GM18508 (cell line): ENCODE results near the gene RYR1.
"Not testable (repeated sequence)": the region's sequence is repeated elsewhere in the genome, so short reads cannot be mapped to it uniquely, and the experiment has no call there.

Source experiments
- ATAC-seq: cut with Tn5 transposase; IDR thresholded peaks from one replicate; pipeline ENCODE4 v1.9.1; 2021; ENCODE audit warnings: moderate number of reproducible peaks; ENCODE audit not compliant: insufficient read depth, unreplicated experiment

The RYR1 gene

DNA sequence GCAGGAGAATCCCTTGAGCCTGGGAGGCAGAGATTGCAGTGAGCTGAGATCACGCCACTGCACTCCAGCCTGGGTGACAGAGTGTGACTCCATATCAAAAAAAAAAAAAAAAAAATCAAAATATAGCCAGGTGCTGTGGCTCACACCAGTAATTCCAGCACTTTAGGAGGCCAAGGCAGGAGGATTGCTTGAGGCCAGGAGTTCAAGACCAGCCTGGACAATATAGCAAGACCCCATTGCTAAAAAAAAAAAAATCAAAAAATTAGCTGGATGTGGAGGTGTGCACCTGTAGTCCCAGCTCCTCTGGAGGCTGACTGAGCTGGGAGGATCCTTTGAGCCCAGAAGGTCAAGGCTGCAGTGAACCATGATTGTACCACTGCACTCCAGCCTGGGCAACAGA is 119.7 kb downstream of the RYR1 start:
- ATAC-seq, result not testable (repeated sequence)

DNA sequence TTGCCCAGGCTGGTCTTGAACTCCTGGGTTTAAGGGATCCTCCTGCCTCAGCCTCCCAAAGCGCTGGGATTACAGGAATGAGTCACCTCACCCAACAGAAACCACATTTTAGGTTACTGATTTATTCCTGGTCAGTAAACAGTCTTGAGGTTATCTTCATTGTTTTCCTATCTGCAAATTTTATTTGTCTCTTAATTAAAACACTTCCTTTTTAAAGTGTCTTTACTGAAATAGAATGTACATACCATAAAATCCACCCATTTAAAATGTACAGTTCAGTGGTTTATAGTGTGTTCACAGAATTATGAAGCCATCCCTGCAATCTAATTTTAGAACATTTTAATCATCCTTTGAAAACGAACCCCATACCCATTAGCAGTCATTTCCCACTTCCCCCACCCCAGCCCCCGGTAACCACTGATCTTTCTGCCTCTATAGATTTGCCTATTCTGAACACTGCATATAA is 121.2 kb downstream of the RYR1 start:
- no peak for ATAC-seq

DNA sequence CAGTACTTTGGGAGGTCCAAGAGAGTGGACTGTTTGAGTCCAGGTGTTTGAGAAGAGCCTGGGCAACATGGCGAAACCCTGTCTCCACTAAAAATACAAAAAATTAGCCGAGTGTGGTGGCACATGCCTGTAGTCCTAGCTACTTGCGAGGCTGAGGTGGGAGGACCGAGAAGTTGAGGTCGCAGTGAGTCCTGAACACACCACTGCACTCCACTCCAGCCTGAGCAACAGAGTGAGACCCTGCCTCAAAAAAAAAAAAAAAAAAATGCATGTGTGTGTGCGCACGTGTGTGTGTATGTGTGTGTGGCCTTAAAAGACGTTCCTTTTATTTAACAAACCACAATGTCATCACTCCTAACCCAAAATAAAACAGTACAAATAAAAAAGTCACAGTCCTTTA is 121.7 kb downstream of the RYR1 start:
- no peak for ATAC-seq

DNA sequence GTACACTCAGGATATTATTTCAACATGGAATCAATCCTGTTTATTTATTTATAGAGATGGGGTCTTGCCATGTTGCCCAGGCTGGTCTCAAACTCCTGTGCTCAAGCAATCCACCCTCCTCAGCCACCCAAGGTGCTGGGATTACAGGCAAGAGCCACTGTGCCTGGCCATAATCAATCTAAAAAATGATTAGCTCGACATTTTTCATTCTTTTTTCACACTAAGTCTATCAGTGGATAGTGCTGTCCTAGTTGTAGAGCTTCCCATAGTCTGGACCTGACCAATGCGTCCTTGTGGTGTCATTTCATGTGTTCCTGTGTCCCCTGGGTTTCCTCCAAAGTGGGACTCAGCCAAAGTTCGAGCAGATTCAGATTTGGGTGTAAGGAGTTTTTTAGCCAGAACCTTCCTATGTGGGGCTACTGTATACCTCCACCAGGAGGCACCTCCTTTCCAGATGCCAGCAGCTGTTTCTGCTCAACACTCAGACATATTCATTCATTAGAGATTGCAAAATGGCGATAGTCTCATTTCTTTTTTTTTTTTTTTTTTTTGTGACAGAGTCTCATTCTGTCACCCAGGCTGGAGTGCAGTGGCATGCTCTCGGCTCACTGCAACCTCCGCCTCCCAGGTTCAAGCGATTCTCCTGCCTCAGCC is 123.2 kb downstream of the RYR1 start:
- ATAC-seq, result no peak

DNA sequence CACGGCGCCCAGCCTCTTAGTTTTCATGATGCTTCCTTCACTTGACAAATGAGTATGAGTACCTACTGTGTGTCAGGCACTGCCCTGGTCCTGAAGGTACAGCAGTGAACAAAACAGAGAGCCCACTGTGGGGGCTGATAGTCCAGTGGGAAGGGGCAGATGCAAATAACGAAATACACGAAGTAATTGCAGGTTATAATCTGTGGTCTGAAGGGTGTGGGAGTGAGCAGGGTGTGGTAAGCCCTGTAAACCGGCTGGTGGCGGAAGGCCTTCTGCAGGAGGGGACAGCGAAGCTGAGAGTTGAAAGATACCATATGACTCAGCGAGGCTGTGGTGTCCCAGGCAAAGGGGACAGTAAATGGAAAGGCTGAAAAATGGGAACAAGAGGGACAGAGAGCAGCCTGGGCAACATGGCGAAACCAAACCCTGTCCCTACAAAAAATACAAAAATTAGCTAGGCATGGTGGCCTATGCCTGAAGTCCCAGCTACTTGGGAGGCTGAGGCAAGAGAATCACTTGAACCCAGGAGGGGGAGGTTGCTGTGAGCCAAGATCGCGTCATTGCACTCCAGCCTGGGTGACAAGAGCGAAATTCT is 123.8 kb downstream of the RYR1 start:
- ATAC-seq, result no peak

DNA sequence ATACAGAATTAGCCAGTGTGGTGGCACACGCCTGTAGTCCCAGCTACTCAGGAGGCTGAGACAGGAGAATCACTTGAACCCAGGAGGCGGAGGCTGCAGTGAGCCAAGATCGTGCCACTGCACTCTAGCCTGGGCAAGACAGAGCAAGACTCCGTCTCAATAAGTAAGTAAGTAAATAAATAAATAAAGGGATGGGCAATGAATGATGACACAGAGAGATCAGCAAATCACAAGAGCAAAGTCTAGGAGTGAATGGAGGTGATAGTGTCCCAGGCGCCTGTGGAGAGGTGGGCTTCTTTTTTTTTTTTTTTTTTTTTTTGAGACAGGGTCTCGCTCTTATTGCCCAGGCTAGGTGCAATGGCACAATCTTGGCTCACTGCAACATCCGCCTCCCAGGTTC is 125.4 kb downstream of the RYR1 start:
- ATAC-seq, result not testable (repeated sequence)

DNA sequence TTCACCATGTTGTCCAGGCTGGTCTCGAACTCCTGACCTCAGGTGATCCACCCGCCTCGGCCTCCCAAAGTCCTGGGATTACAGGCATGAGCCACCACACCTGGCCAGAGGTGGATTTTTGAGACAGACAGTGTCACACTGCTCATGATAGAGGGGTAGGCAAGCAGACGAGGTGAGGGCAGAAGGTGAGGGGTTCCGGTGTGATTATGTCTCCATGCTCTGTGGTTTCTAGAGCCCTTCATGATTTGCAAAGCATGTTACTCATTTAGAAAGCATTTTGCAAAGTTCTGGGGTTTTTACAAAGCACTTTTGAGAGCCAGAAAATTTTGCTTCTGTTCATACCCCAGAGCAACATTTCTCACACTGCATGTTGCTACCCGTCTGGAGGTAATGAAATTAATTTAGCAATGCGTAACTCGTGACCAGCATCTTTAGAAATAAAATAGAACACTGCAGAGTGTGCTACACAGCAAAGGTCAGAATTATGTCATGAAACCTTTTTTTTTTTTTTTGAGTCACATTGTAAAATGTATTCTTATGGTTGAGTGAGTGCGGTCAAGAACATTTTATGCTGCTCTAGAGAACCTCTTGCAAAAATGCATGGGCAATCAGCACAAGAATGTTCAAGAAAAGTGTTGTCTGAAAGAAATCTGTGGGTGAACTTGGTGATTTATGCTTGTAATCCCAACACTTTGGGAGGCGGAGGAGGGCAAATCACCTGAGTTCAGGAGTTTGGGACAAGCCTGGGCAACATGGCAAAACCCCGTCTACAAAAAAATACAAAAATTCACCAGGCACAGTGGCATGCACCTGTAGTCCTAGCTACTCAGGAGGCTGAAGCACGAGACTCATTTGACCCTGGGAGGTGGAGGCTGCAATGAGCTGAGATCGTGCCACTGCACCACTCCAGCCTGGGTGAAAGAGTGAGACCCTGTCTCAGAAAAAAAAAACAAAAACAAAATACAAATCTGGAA is 126.2 kb downstream of the RYR1 start:
- peak; percentile 65 for ATAC-seq

DNA sequence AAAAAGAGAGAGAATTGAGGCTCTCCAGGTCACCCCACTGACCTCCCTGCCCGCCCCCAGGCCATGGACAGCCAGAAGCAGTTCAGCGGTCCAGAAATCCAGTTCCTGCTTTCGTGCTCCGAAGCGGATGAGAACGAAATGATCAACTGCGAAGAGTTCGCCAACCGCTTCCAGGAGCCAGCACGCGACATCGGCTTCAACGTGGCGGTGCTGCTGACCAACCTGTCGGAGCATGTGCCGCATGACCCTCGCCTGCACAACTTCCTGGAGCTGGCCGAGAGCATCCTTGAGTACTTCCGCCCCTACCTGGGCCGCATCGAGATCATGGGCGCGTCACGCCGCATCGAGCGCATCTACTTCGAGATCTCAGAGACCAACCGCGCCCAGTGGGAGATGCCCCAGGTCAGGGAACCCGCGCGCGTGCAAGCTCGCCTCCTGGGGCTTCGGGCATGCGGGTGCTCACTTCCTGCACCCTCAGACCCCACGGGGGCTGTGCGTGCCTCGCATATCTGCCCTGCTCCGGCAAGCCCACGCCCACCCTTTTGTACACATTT is 127.6 kb downstream of the RYR1 start:
- no peak for ATAC-seq

DNA sequence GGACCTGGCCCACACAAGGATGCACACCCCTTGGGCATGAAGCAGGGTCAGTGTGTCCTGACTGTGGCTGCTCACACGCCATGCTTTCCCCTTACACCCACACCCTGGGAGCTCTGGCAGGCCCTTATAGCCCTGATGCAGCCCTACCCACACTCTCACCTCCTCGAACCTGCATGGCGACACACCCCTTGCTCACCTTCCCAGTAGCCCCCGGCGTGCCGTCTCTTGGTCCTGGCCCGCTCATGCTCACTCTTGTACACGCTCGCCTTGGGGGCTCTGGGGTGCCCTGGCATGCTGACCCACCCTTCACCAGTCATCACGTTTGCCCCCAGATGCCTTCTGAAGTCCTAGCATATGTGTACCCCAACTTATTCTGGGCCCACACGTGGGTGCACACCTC is 128.2 kb downstream of the RYR1 start:
- ATAC-seq, result no peak

DNA sequence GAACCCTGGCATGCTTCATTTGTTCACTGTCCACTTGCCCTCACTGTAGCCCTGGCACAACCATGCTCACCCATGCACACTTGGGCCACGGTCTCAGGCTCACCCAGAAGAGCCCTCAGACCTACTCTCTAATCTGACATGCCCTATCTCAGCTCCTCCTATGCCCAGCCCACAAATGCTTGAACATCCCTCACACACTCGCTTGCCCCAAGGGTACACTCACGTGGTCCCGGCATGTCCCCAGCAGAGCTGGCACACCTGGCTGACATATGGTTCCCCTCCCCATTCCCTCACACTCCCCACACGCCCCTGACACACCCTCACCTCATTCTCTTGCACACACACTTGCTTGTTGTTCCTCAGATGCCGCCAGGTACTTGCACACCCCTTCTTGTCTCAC is 128.6 kb downstream of the RYR1 start:
- no peak for ATAC-seq

DNA sequence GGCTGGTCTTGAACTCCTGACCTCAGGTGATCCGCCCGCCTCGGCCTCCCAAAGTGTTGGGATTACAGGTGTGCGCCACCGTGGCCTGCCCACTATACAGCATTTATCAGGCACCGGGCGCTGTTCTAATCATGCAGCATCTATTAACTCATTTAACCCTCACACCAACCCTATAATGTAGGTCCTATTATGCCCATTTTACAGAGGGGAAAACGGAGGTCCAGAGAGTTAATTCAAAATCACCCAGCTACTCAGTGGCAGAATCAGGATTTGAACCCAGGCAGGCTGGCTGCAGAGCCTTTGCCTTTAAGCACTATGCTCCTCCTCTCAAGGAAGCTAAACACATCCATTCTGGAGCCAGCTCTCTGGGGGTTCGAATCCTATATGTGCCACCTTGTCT is 130.0 kb downstream of the RYR1 start:
- ATAC-seq, result no peak

DNA sequence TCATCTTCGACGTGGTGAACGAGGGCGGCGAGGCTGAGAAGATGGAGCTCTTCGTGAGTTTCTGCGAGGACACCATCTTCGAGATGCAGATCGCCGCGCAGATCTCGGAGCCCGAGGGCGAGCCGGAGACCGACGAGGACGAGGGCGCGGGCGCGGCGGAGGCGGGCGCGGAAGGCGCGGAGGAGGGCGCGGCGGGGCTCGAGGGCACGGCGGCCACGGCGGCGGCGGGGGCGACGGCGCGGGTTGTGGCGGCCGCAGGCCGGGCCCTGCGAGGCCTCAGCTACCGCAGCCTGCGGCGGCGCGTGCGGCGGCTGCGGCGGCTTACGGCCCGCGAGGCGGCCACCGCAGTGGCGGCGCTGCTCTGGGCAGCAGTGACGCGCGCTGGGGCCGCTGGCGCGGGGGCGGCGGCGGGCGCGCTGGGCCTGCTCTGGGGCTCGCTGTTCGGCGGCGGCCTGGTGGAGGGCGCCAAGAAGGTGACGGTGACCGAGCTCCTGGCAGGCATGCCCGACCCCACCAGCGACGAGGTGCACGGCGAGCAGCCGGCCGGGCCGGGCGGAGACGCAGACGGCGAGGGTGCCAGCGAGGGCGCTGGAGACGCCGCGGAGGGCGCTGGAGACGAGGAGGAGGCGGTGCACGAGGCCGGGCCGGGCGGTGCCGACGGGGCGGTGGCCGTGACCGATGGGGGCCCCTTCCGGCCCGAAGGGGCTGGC is 131.6 kb downstream of the RYR1 start:
- no peak for ATAC-seq

DNA sequence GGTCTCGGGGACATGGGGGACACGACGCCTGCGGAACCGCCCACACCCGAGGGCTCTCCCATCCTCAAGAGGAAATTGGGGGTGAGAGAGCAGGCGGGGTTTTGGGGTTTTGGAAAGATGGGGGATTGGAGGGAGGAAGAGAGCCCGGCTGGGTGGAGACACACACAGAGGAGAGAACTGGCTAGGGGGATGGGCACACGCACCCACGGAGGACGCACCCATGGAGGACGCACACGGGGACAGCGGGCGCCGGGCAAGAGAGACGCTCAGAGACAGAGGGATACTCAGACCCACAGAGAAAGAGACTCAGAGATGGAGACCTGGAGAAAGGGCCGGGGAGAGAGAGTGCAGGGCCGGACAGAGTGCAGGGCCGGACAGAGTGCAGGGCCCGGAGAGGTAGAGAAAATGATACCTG is 132.2 kb downstream of the RYR1 start:
- ATAC-seq, result no peak

DNA sequence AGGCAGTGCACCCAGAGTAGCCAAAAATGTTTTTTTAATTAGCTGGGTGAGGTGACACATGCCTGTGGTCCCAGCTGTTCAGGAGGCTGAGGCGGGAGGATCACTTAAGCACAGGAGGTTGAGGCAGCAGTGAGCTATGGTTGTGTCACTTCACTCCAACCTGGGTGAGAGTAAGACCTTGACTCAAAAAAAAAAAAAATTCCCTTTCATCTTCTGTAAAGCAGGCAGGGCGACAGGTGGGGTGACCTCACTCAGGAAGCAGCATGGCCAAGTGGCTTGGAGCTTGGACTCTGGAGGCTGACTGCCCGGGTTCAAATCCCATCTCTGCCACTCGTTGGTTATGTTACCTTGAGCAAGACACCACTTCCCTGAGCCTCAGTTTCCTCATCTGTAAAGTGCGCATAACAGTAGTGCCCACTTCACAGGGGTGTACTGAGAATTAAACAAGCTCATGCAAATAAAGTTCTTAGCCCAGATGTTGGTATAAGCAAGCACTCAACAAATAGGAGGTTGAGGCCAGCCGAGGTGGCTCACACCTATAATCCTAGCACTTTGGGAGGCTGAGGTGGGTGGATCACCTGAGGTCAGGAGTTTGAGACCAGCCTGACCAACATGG is 136.0 kb downstream of the RYR1 start:
- ATAC-seq, result no peak

DNA sequence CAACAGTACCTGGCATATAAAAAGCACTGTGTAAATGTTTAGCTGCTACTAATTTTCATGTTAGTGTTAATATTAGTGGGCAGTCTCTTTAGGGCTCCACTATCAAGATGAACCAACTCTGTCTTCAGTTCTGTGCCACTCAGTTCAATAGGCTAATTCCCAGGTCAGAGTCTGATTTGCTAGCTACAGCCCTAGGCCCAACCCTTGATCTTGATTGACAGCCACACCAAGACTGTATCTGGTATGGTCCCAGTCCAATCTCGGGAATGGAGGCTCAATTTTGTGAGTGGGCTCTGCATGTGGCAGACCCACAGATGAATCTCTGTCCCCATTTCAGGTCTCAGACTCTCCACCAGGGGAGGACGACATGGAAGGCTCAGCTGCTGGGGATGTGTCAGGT is 138.2 kb downstream of the RYR1 start:
- ATAC-seq, result no peak

DNA sequence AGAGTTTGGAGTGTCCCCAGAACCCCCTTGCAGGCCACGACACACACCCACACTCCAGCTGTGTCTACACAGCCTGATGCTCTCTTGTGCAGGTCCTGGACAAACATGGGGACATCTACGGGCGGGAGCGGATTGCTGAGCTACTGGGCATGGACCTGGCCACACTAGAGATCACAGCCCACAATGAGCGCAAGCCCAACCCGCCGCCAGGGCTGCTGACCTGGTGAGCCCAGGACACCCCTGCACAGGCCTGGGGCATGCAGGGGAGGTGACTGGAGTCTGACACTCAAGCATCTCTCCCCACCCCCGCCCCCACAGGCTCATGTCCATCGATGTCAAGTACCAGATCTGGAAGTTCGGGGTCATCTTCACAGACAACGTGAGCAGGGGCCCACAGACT is 144.3 kb downstream of the RYR1 start:
- no peak for ATAC-seq

DNA sequence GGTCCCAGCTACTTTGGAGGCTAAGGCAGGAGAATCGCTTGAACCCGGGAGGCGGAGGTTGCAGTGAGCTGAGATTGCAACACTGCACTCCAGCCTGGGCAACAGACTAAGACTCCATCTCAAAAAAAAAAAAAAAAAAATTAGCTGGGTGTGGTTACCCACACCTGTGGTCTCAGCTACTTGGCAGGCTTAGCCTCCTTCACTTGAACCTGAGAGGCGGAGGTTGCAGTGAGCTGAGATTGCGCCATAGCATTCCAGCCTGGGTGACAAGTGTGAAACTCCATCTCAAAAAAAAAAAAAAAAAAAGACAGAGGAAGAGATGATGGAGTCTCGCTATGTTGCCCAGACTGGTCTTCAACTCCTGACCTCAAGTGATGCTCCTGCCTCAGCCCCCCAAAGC is 145.8 kb downstream of the RYR1 start:
- ATAC-seq, result not testable (repeated sequence)

DNA sequence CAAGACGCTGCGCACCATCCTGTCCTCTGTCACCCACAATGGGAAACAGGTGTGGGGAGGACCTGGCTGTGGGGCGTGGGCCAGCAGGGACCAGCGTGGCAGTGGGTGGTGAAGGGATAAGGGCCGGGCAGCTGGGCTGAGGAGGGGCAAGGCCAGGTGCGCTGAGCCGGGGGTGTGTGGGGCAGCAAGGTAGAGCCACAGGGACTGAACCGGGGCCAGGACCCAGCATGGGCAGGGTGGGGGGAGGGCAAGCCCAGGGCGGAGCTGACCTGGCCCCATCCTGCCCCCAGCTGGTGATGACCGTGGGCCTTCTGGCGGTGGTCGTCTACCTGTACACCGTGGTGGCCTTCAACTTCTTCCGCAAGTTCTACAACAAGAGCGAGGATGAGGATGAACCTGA is 146.6 kb downstream of the RYR1 start:
- no peak for ATAC-seq

DNA sequence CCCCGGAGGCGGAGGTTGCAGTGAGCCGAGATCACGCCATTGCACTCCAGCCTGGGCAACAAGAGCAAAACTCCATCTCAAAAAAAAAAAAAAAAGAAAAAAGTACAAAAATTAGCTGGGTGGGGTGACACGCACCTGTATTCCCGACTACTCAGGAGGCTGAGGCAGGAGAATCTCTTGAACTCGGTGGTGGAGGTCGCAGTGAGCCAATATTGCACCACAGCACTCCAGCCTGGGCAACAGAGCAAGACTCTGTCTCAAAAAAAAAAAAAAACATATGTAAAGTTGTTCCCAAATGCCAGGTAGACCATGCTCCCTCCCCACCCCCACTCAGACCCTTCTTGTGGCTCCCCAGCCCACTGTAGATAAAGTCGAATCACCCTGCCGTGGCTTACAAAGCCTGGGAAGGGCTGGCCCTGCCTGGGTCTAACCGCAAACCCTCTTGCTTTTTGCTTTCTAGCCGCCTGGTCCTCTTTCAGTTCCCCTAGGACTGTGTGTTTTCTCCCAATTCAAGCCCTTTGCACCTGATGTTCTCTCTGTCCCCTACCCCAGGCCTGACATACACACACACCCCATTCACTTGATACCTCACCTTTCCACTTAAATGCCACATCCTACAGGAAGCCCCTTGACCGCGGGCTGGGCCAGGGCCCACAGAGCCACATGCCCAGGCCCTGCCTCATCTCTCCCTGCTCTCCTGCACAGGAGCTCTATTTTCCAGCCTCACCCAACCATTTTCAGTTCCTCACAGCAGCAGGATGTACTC is 149.9 kb downstream of the RYR1 start:
- no peak for ATAC-seq
